ENCODE results near the gene SLIT3.

GRCh38 chr5:168939887-168940544 is 360.9 kb downstream of the SLIT3 start:
- TF ChIP-seq POLR2A (IDR thresholded peaks at IDR 0.05) (no peak), CTCF (IDR thresholded peaks at IDR 0.05 in 4 of 5, conservative IDR thresholded peaks at IDR 0.05 in 1 of 5) (no peak)

Measured in gastrocnemius medialis (tissue), 4 donors.